ENCODE results near the gene MRPL28. TPM values are rescaled to one million over a fixed set of nuclear protein-coding genes. Genes with fewer than 3 reads are reported as not detected.

MRPL28 gene
- total RNA-seq, 6 donors from 2014 or later = 48.8 to 83.9 (median 58.4) TPM

GRCh38 chr16:397135-397661, 26.9 kb upstream of the MRPL28 start, which contains the start of gene NME4:
Gene NME4, plus strand, starts transcription at chr16:397199. Its CDS starts 24 bp downstream, at chr16:397223.
- Histone ChIP-seq H3K36me3 (peaks cover 0 to 4% (median 0%) of the 10 kb centered on the region in 4 donors), H3K4me3 (peak within 1 kb of the TSS; percentile 63 to 87 (median 80)), H3K4me1 (peaks cover 16 to 29% (median 26%) of the 10 kb centered on the region in 4 donors), H3K27ac (peak within 1 kb of the TSS; percentile 60 to 90 (median 80)), H3K27me3 (no peaks in the 10 kb centered on the region), H3K9me3 (no peaks in the 10 kb centered on the region)
- ATAC-seq (ENCODE audit: low FRiP score in 2 of 2) (peak in 1 of 2 donors; percentile 23), DNase-seq (peak in 1 of 2 donors; percentile 91)
- TF ChIP-seq EP300 (IDR thresholded peaks at IDR 0.05) = no peak
- TF ChIP-seq POLR2AphosphoS5 (IDR thresholded peaks at IDR 0.05) = no peak
- no peak for TF ChIP-seq POLR2A (IDR thresholded peaks at IDR 0.05)
- TF ChIP-seq, protein P1, sequence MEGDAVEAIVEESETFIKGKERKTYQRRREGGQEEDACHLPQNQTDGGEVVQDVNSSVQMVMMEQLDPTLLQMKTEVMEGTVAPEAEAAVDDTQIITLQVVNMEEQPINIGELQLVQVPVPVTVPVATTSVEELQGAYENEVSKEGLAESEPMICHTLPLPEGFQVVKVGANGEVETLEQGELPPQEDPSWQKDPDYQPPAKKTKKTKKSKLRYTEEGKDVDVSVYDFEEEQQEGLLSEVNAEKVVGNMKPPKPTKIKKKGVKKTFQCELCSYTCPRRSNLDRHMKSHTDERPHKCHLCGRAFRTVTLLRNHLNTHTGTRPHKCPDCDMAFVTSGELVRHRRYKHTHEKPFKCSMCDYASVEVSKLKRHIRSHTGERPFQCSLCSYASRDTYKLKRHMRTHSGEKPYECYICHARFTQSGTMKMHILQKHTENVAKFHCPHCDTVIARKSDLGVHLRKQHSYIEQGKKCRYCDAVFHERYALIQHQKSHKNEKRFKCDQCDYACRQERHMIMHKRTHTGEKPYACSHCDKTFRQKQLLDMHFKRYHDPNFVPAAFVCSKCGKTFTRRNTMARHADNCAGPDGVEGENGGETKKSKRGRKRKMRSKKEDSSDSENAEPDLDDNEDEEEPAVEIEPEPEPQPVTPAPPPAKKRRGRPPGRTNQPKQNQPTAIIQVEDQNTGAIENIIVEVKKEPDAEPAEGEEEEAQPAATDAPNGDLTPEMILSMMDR (IDR thresholded peaks at IDR 0.05) = no peak
- WGBS, 2 donors = 0% methylated on average over 3 to 34 of the region's 75 CpGs

GRCh38 chr16:396605-397004, 26.3 kb upstream of the MRPL28 start:
- Histone ChIP-seq H3K27me3 (no peaks in the 10 kb centered on the region), H3K36me3 (peaks cover 0 to 4% (median 0%) of the 10 kb centered on the region in 4 donors), H3K9me3 (peaks cover 0 to 3% (median 0%) of the 10 kb centered on the region in 4 donors), H3K27ac (peak overlapping the region; percentile 51 to 90 (median 64)), H3K4me1 (peaks cover 15 to 27% (median 23%) of the 10 kb centered on the region in 4 donors), H3K4me3 (peak overlapping the region in 3 of 4 donors; percentile 79 to 87 (median 82))
- peak in 1 of 2 donors; percentile 9 for TF ChIP-seq POLR2AphosphoS5 (IDR thresholded peaks at IDR 0.05)
- no peak for TF ChIP-seq EP300 (IDR thresholded peaks at IDR 0.05)
- 1 to 3% methylated on average over 17 to 22 of the region's 22 CpGs for WGBS, 2 donors
- DNase-seq = peak in 1 of 2 donors; percentile 54
- peak in 1 of 2 donors; percentile 49 for ATAC-seq (ENCODE audit: low FRiP score in 2 of 2)

DNA sequence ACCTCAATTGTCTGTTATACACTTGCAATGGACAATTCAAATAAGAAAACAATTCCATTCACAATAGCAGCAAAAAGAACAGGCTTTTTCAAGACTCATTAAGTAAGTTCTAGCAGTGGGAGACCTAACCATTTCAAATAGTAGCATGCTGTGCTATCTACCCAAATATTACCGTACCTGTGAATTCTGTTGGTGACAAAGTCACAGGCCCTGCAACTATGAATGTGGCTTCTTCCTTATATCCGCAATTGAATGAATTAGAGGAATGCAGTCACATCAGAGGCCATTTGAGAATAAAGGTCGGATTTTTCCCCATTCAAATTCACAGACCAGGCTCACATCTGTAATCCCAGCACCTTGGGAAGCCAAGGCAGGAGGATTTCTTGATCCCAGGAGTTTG, 25.9 kb upstream of the MRPL28 start:
- no peaks in the 10 kb centered on the region for H3K27me3 ChIP-seq
- peak overlapping the region in 3 of 4 donors; percentile 79 to 87 (median 82) for H3K4me3 ChIP-seq
- H3K4me1 ChIP-seq = peaks cover 15 to 27% (median 23%) of the 10 kb centered on the region in 4 donors
- TF ChIP-seq POLR2A (IDR thresholded peaks at IDR 0.05) (no peak), POLR2AphosphoS5 (IDR thresholded peaks at IDR 0.05) (no peak), EP300 (IDR thresholded peaks at IDR 0.05) (no peak)
- TF ChIP-seq, protein P1 (IDR thresholded peaks at IDR 0.05) = no peak
- WGBS, 2 donors = 29 to 45% methylated on average over 3 of the region's 3 CpGs
- ATAC-seq (ENCODE audit: low FRiP score in 2 of 2) (no peak), DNase-seq (no peak)
- H3K9me3 ChIP-seq = peaks cover 0 to 3% (median 0%) of the 10 kb centered on the region in 4 donors
- H3K36me3 ChIP-seq = peaks cover 0 to 4% (median 0%) of the 10 kb centered on the region in 4 donors
- peak overlapping the region; percentile 51 to 90 (median 64) for H3K27ac ChIP-seq

DNA sequence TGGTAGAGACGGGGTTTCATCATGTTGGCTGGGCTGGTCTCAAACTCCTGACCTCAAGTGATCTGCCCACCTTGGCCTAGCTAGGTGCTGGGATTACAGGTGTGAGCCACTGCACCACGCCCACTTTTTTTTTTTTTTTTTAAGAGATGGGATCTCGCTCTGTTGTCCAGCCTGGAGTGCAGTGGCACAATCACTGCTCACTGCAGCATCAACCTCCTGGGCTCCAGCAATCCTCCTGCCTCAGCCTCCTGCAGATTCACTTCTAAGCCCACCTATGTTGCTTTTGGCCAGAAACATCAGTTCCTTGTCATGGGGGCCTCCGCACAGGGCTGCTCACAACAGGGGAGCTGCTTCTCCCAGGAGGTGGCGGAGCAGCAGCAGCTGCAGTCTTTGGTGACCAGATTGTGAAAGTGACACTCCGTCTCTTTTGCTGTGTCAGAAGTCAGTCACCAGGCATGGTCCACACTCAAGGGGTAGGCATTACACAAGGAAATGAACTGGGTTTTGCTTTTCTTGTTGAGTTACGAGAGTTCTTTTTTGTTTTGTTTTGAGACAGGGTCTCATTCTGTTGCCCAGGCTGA, 22.2 kb upstream of the MRPL28 start:
- Histone ChIP-seq H3K9me3 (peaks cover 0 to 3% (median 0%) of the 10 kb centered on the region in 4 donors), H3K36me3 (no peaks in the 10 kb centered on the region), H3K27ac (no peak overlapping the region), H3K4me3 (no peak overlapping the region), H3K27me3 (no peaks in the 10 kb centered on the region), H3K4me1 (peaks cover 7 to 9% (median 8%) of the 10 kb centered on the region in 4 donors)
- 80 to 92% methylated on average over 5 to 7 of the region's 7 CpGs for WGBS, 2 donors
- no peak for ATAC-seq (ENCODE audit: low FRiP score in 2 of 2)
- TF ChIP-seq EP300 (IDR thresholded peaks at IDR 0.05) = no peak
- TF ChIP-seq, protein P1 (IDR thresholded peaks at IDR 0.05) = no peak
- TF ChIP-seq POLR2AphosphoS5 (IDR thresholded peaks at IDR 0.05) = no peak
- no peak for TF ChIP-seq POLR2A (IDR thresholded peaks at IDR 0.05)
- no peak for DNase-seq

GRCh38 chr16:391885-392335, 21.6 kb upstream of the MRPL28 start:
- no peaks in the 10 kb centered on the region for H3K36me3 ChIP-seq
- H3K4me3 ChIP-seq = no peak overlapping the region
- H3K27me3 ChIP-seq = no peaks in the 10 kb centered on the region
- no peak overlapping the region for H3K27ac ChIP-seq
- WGBS, 2 donors = 72 to 88% methylated on average over 4 to 7 of the region's 7 CpGs
- peaks cover 0 to 3% (median 0%) of the 10 kb centered on the region in 4 donors for H3K9me3 ChIP-seq
- ATAC-seq (ENCODE audit: low FRiP score in 2 of 2) = peak; percentile 86 to 88
- TF ChIP-seq, protein P1 (IDR thresholded peaks at IDR 0.05) = peak; percentile 67 to 86 (median 77)
- TF ChIP-seq EP300 (IDR thresholded peaks at IDR 0.05) = no peak
- DNase-seq = peak; percentile 71 to 91
- H3K4me1 ChIP-seq = peaks cover 6 to 9% (median 8%) of the 10 kb centered on the region in 4 donors
